ENCODE data around the gene SAP30. TPM values are rescaled to one million over a fixed set of nuclear protein-coding genes. Genes with fewer than 3 reads are reported as not detected.

Gene SAP30
- 10 to 100 TPM; 22.2 to 47.9 (median 29.8) TPM for total RNA-seq

GRCh38 chr4:173370477-173371291, at the start of gene SAP30:
TSS of gene SAP30 (plus strand) at chr4:173370954. CDS start at chr4:173371183, 229 bp downstream.
- Histone ChIP-seq H3K36me3 (no peaks in the 10 kb centered on the region), H3K4me1 (peaks cover 6 to 15% of the 10 kb centered on the region in 2 donors), H3K27ac (peak within 1 kb of the TSS; percentile 93 to 98 (median 97)), H3K9me3 (no peaks in the 10 kb centered on the region), H3K27me3 (no peaks in the 10 kb centered on the region), H3K4me3 (replicated peaks in 1 of 3) (peak within 1 kb of the TSS; percentile 68 to 95 (median 80))
- TF ChIP-seq POLR2A (IDR thresholded peaks at IDR 0.05), result peak; percentile 91 to 99
- TF ChIP-seq CTCF (IDR thresholded peaks at IDR 0.05), result no peak
- 1% methylated on average over 48 to 51 of the region's 72 CpGs for WGBS, 2 donors
- peak; percentile 99 for DNase-seq
- intact Hi-C loops (cut with DNase I), result loop anchor here (2.0 kb wide), 1 partner anchor 38 kb away; no protein-coding TSS in a partner anchor

GRCh38 chr4:173325007-173325736, 45.6 kb upstream of the SAP30 start:
- peaks cover 0 to 11% of the 10 kb centered on the region in 2 donors for H3K36me3 ChIP-seq
- intact Hi-C loops (cut with DNase I), result no loop called here
- 96 to 99% methylated on average over 5 of the region's 5 CpGs for WGBS, 2 donors
- TF ChIP-seq CTCF (IDR thresholded peaks at IDR 0.05), result no peak
- no peak for TF ChIP-seq POLR2A (IDR thresholded peaks at IDR 0.05)
- no peak overlapping the region for H3K4me3 ChIP-seq (replicated peaks in 1 of 3)
- no peak for DNase-seq
- no peaks in the 10 kb centered on the region for H3K27me3 ChIP-seq
- no peaks in the 10 kb centered on the region for H3K9me3 ChIP-seq
- no peak overlapping the region for H3K27ac ChIP-seq
- no peaks in the 10 kb centered on the region for H3K4me1 ChIP-seq

- no peak for DNase-seq
- H3K27ac ChIP-seq, result no peak overlapping the region
- H3K36me3 ChIP-seq, result peaks cover 0 to 21% of the 10 kb centered on the region in 2 donors
- 88 to 93% methylated on average over 5 of the region's 5 CpGs for WGBS, 2 donors
- H3K9me3 ChIP-seq, result no peaks in the 10 kb centered on the region
- peaks cover 4 to 14% of the 10 kb centered on the region in 2 donors for H3K4me1 ChIP-seq
- no peak overlapping the region for H3K4me3 ChIP-seq (replicated peaks in 1 of 3)
- no peak for TF ChIP-seq POLR2A (IDR thresholded peaks at IDR 0.05)
- no peak for TF ChIP-seq CTCF (IDR thresholded peaks at IDR 0.05)
- H3K27me3 ChIP-seq, result no peaks in the 10 kb centered on the region
- intact Hi-C loops (cut with DNase I), result no loop called here
These were observed 42.4 kb upstream of the SAP30 start for GRCh38 chr4:173328236-173328901.

- TF ChIP-seq POLR2A (IDR thresholded peaks at IDR 0.05), result no peak
- TF ChIP-seq CTCF (IDR thresholded peaks at IDR 0.05), result no peak
- Histone ChIP-seq H3K4me3 (replicated peaks in 1 of 3) (no peak overlapping the region), H3K36me3 (peaks cover 0 to 21% of the 10 kb centered on the region in 2 donors), H3K4me1 (peaks cover 4 to 17% of the 10 kb centered on the region in 2 donors), H3K27ac (no peak overlapping the region), H3K27me3 (no peaks in the 10 kb centered on the region), H3K9me3 (no peaks in the 10 kb centered on the region)
- 96 to 98% methylated on average over 2 of the region's 2 CpGs for whole genome bisulfite sequencing, 2 donors
- DNase-seq, result no peak
- intact Hi-C loops (cut with DNase I), result no loop called here
These were observed 40.2 kb upstream of the SAP30 start for GRCh38 chr4:173330590-173330989.

All from thyroid gland (tissue), 4 donors.